Mucosa of descending colon (tissue), 3 donors: Measurements from ENCODE around the gene SQOR. TPM values are rescaled to one million over a fixed set of nuclear protein-coding genes. Genes with fewer than 3 reads are reported as not detected.
A peak's percentile ranks its signal among the peaks of the same experiment; 100 is the strongest.

Experiments
- ATAC-seq: fragments of 200-7000 bp; cut with Tn5 transposase; one replicate; pipeline ENCODE4 v1.9.1; 2020; ENCODE audit warnings: mild to moderate bottlenecking, moderate library complexity
- DNase-seq, 3 donors: peaks; one replicate each; pipeline ENCODE4 v3.0.0-alpha.2; 2020
- H3K36me3 ChIP-seq: fragments of 200-600 bp; one replicate; pipeline ENCODE4 v1.8.0; 2021; ENCODE audit warnings: low read depth, mild to moderate bottlenecking
- H3K4me1 ChIP-seq: fragments of 200-600 bp; one replicate; pipeline ENCODE4 v1.8.0; 2021; ENCODE audit warnings: low read depth, mild to moderate bottlenecking
- H3K4me3 ChIP-seq: fragments of 200-600 bp; one replicate; pipeline ENCODE4 v1.8.0; 2021; ENCODE audit warnings: mild to moderate bottlenecking
- H3K9me3 ChIP-seq: fragments of 200-600 bp; one replicate; pipeline ENCODE4 v1.8.0; 2021; ENCODE audit warnings: mild to moderate bottlenecking
- intact Hi-C, 2 donors: fragments of 100-400 bp; cut with DNase I in 1 of 2; cut with micrococcal nuclease in 1 of 2; formaldehyde crosslinking; loops; one replicate each; pipeline versions ENCODE4 v1.11.0 to v1.11.1; 2022; cut with DNase I, micrococcal nuclease
- total RNA-seq, 3 donors: library from RNA; stranded (reverse); fragmentation: NEBNext Ultra II Directional in 2 of 3; extraction: Animal tissue kit (Norgen Biotek cat#: 25700) in 2 of 3; gene quantifications; one replicate each; pipeline versions ENCODE4 v1.2.1 to v1.2.4, GENCODE V29; 2021 to 2023
- TF ChIP-seq, protein P1 (sequence below): fragments of 200-600 bp; IDR thresholded peaks from one replicate; pipeline ENCODE4 v1.8.0; 2022; ENCODE audit warnings: antibody characterized with exemption, mild to moderate bottlenecking
- donor health status: DM: no; HTN: no; CAD: no; lungs with moderate emphysema.
- donor health status: DM: no; HTN: no; CAD: no.
- donor health status: DM: no; HTN: yes; CAD: no.

Gene SQOR
- total RNA-seq, 3 donors from 2014 or later: 197 to 409 (median 403) TPM

DNA sequence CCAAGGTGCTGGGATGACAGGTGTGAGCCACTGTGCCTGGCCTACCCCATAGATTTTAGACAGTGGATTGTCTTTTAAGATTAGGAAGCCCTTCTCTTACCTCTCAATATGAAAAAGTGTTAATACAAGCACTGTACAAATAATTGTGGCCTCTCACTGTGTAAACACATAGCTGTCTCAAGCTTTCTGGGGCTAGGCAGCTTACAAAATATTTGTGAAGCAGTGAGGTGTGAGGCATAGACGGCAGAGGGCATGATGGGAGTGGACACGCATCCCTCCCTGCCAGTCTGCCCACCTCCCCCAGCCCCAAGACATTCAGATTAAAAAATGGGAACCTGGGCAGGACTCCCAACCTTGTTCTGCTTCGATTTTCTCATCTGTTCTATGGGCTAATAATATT is 34.6 kb downstream of the SQOR start:
- Histone ChIP-seq H3K4me3 (no peak overlapping the region), H3K4me1 (no peaks in the 10 kb centered on the region), H3K36me3 (peaks cover 2% of the 10 kb centered on the region), H3K9me3 (no peaks in the 10 kb centered on the region)
- no peak for DNase-seq
- intact Hi-C loops: no loop called here
- no peak for ATAC-seq
- TF ChIP-seq, protein P1, sequence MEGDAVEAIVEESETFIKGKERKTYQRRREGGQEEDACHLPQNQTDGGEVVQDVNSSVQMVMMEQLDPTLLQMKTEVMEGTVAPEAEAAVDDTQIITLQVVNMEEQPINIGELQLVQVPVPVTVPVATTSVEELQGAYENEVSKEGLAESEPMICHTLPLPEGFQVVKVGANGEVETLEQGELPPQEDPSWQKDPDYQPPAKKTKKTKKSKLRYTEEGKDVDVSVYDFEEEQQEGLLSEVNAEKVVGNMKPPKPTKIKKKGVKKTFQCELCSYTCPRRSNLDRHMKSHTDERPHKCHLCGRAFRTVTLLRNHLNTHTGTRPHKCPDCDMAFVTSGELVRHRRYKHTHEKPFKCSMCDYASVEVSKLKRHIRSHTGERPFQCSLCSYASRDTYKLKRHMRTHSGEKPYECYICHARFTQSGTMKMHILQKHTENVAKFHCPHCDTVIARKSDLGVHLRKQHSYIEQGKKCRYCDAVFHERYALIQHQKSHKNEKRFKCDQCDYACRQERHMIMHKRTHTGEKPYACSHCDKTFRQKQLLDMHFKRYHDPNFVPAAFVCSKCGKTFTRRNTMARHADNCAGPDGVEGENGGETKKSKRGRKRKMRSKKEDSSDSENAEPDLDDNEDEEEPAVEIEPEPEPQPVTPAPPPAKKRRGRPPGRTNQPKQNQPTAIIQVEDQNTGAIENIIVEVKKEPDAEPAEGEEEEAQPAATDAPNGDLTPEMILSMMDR: no peak

DNA sequence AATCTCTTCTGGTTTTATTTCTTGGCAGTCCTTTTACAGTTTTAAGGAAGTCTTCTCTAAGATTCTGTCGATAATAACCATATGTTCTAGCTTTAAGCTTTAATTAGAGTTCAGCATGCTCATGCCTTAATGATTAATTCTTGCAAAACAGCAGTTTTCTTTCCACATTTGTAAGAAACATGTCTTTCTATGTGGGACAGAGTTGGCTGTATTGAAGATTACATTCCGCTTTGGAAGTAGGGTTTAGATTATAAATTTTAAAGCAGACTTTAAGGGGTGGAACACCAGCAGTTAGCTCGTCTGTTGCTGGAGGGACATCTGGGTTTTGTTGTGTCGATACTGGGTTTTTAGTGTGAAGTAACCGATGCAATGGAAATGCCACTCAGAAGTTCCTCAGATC is 35.3 kb downstream of the SQOR start:
- TF ChIP-seq, protein P1: no peak
- H3K4me1 ChIP-seq: no peaks in the 10 kb centered on the region
- DNase-seq: no peak
- H3K9me3 ChIP-seq: no peaks in the 10 kb centered on the region
- no peak overlapping the region for H3K4me3 ChIP-seq
- intact Hi-C loops: no loop called here
- ATAC-seq: no peak
- no peaks in the 10 kb centered on the region for H3K36me3 ChIP-seq

DNA sequence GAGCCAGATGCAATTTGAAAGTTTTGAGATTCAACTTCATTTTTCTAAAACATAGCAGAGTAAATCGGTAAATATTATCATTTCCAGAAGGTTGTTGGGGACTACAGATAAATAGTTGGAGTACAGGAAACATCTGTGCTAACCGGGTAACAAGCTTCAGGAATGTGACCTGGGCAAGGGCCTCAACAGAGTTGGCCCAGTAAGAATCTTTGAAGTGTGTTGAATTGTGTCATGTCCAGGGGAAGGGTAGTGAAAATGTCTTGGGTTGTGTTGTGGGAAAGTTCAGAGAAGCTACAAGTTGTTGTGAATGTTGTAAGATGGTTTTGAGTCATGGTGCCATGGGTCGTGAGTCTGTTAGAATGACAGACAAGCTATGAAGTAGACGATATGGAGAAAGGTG is 35.7 kb downstream of the SQOR start:
- no peaks in the 10 kb centered on the region for H3K9me3 ChIP-seq
- ATAC-seq: no peak
- intact Hi-C loops: no loop called here
- H3K36me3 ChIP-seq: no peaks in the 10 kb centered on the region
- H3K4me1 ChIP-seq: no peaks in the 10 kb centered on the region
- H3K4me3 ChIP-seq: no peak overlapping the region
- TF ChIP-seq, protein P1: no peak
- no peak for DNase-seq

DNA sequence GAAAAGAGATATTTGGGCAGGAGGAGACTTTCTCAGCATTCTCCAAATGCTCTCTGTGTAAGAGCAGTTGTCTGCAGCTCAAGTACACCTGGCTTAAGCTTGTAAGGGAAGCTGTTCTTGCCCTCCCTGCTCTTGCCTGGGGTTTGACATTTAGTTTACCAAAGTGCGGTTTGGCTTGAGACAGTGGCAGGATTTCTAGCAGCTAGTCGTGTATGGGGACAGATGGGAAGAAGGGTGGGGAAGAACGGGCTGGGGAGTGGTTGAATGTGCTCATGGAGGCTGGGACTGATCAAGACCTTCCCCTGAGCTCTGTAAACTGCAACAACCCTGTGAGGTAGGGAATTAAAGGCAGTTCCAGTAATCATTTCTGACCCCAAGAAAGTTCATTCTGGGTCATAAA is 39.8 kb downstream of the SQOR start:
- Histone ChIP-seq H3K36me3 (peaks cover 17% of the 10 kb centered on the region), H3K4me3 (no peak overlapping the region), H3K9me3 (no peaks in the 10 kb centered on the region), H3K4me1 (no peaks in the 10 kb centered on the region)
- intact Hi-C loops: no loop called here
- DNase-seq: no peak
- TF ChIP-seq, protein P1: no peak
- peak; percentile 35 for ATAC-seq

DNA sequence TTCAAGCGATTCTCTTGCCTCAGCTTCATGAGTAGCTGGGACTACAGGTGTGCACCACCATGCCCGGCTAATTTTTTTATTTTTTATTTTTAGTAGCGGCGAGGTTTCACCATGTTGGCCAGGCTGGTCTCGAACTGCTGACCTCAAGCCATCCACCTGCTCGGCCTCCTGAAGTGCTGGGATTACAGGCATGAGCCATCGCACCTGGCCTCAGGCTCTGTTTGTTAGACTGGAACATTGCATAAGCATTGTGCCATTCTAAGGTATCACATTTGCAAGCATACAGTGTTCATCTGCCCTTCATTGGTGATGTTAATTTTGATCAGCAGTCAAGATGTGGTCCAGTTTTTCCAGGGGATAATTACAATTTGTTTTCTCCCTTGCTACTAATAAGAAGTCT is 43.0 kb downstream of the SQOR start:
- peaks cover 18% of the 10 kb centered on the region for H3K36me3 ChIP-seq
- ATAC-seq: no peak

More for the DNA sequence above, 43.0 kb downstream of the SQOR start:
- TF ChIP-seq, protein P1: no peak
- Histone ChIP-seq H3K4me1 (no peaks in the 10 kb centered on the region), H3K4me3 (no peak overlapping the region), H3K9me3 (no peaks in the 10 kb centered on the region)
- no peak for DNase-seq
- intact Hi-C loops: no loop called here
